Activated naive CD8-positive, alpha-beta T cell treated with anti-CD3 and anti-CD28 coated beads, Interleukin-2, amount 50 U/mL, for 16 hours (primary cell): Measurements from ENCODE around the gene CDC25C.
"Not testable (repeated sequence)": the region's sequence is repeated elsewhere in the genome, so short reads cannot be mapped to it uniquely, and the experiment has no call there.

ENCODE experiments used
- DNase-seq: peaks from one replicate; pipeline ENCODE4 v3.0.0-alpha.2; 2020; ENCODE audit warnings: low read depth, low spot score

CDC25C gene

DNA sequence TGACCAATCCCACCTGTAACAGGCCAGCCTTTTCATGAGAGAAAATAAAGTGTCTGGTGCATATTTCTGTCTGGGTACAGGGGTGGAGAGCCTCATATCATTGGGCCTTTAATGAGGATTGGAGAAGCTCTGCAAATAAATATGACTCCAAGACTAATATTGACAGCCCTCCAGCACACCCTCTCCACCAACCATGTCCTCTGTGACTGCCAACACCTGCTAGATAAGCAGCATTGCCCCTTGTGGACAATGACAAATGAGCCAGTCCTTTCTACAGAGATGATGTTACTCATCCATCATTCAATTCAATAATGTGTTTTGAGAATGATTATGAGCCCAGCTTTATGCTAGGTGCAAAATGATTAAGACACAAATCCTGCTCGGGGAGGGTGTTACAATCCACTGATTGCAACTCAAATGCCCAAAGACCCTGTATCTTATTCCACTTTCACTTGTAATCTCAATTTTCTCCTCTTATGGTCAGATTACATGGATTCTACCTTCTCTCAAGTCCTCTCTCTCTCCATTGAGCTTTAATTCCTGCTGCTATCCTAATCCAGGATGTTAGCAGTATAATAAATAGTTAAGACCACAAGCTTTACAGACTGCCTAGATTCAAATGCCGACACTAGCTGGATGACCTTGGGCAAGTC, 55.1 kb downstream of the CDC25C start:
- no peak for DNase-seq

DNA sequence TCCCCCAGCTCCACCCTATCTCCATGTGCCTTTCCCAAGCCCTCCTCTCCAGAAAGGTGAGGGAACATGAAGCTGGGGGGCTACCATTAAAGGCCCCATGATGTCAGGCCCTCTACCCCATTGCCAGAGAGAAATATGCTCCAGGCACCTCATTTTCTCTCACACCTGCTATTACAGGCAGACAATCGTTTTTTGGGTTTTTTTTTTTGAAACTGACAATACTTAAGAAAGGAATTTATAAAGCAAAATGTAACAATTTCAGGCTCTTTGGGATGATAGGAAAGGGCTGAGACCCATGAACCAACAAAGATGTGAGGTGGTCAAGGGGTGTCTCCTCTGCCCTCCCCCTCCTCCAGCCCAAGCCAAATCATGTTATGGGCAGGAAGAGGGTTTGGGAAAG, 55.7 kb downstream of the CDC25C start:
- DNase-seq = no peak

- DNase-seq = no peak
Observed at GRCh38 chr5:138275379-138275782, 56.2 kb downstream of the CDC25C start.

- no peak for DNase-seq
Observed at GRCh38 chr5:138274189-138274853, 57.3 kb downstream of the CDC25C start, which contains the start of gene GFRA3. GFRA3 (minus strand) TSS chr5:138274621; CDS start chr5:138274424, 197 bp downstream.

DNA sequence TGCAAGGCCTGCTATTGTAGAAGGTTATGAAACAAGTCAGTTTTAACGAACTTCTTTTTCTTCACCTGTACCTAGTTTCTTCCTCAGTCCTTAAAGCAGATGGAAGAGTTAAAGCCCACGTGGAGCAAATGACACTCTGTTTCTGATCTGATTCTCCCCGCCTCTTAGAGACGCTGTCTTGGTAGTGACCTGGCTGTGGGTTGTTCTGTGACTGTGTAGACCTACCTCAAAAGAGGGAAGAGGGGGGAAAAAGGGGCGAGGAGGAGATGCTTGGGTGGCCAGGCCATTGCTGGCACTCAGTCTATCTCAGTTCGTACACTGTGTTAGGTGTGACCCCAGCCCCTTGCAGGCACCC, 57.8 kb downstream of the CDC25C start:
- DNase-seq = no peak

- DNase-seq = no peak
Observed at GRCh38 chr5:138272681-138273080, 58.9 kb downstream of the CDC25C start.

DNA sequence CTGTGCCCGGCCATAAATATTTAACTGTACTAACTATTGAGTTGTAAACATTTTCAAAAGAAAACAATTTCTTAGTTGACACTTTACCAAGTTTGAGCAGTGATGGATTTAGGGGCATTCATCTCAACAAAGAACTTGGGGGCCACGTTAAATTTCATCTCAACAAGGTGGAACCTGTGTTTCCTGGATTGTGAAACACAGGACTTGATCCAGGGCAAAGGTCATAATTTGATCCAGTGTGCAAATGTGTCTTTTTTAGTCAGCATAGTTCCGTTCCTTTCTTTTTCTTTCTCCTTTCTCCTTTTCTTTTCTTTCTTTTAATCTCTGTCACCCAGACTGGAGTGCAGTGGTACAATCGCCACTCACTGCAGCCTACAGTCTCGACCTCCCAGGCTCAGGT, 60.3 kb downstream of the CDC25C start:
- DNase-seq = no peak

GRCh38 chr5:138264183-138264582, 67.4 kb downstream of the CDC25C start:
- no peak for DNase-seq

DNA sequence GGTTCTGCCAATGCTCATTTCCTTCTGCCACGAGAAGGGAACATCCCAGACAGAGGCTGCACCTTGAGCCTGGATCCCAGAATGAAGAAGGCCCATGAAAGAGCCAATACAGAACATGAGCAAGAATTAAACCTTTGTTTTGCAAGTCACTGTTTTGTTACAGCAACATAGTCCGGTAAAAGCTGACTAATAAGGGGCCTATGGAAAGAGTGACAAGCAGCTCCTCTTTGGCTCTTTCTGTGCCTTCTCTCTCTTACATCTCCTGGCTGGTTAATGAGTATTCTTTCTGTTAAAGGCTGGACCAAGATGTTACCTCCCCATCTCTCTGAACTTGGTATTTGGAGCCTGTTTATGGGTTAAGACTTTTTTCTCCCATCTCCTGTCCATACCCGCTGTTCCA, 68.0 kb downstream of the CDC25C start:
- DNase-seq = no peak

DNA sequence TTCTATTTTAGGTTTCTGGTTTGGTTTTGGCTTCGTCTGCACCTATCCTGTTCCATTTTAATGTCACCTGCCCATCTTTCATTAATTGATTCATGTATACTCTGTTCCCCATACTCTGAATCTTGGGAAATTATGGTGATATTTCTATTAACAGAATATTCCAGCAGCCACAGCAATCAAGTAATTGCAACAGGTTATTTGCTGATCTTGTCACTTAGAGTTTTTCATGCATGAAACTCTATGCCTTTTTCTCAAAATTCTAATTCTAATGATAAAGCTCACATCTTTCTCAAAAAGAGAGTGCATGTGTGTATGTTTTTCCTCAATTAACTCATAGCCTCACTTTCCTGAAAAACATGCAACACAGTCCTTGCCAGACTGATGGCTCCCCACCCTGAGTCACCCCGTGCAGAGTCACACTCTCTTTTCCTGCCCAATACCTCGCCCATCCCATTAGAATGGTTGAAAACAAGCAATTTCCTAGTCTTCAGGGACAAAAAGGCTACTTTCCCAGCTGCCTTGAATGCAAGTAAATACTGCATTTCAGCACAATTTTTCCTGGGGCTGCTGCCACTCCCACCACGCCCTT, 72.8 kb downstream of the CDC25C start:
- DNase-seq = no peak

DNA sequence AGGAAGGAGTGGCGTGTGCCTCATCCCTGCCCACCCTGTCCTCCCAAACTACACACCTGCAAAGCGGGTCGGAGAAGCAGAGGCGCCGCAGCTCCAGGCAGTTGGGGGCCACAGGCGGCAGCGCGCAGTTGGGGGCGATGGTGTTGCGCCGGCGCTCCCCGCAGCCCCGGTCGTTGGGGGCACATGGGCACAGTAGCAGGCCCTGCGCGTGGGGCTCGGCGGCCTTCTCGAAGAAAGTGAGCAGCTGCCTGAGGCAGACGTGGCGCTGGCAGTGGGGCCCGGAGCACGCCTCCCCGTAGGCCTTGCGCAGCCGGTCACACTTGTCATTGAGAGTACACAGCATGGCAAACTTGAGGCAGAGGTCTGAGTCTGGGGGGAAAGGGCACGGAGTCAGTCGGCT, 74.0 kb downstream of the CDC25C start:
- DNase-seq = no peak

- no peak for DNase-seq
Observed at GRCh38 chr5:138252944-138253343, 78.7 kb downstream of the CDC25C start.

GRCh38 chr5:138247800-138248199, 83.8 kb downstream of the CDC25C start:
- DNase-seq = not testable (repeated sequence)

GRCh38 chr5:138246822-138247221, 84.8 kb downstream of the CDC25C start:
- no peak for DNase-seq

- no peak for DNase-seq
Observed at GRCh38 chr5:138246334-138246733, 85.3 kb downstream of the CDC25C start.

DNA sequence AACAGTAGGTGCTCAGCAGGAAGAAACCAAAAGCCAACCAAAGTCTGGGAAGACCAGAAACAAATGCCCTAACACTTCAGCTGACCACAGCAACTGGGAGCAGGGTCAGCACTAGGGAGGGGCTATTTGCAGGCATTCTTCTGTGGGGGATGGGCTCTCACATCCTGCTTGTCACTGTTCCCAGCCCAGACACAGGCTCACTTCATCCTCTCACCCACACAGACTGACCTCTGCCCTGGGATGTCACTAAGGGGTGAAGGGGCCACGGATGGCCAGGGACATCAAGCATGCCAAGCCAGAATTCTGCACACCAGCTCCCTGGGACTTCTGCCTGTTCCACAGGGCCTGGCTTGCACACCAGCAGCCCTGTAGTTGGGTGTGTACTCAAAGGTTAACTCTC, 85.9 kb downstream of the CDC25C start:
- no peak for DNase-seq

- DNase-seq = no peak
Observed at GRCh38 chr5:138243794-138244193, 87.8 kb downstream of the CDC25C start.

DNA sequence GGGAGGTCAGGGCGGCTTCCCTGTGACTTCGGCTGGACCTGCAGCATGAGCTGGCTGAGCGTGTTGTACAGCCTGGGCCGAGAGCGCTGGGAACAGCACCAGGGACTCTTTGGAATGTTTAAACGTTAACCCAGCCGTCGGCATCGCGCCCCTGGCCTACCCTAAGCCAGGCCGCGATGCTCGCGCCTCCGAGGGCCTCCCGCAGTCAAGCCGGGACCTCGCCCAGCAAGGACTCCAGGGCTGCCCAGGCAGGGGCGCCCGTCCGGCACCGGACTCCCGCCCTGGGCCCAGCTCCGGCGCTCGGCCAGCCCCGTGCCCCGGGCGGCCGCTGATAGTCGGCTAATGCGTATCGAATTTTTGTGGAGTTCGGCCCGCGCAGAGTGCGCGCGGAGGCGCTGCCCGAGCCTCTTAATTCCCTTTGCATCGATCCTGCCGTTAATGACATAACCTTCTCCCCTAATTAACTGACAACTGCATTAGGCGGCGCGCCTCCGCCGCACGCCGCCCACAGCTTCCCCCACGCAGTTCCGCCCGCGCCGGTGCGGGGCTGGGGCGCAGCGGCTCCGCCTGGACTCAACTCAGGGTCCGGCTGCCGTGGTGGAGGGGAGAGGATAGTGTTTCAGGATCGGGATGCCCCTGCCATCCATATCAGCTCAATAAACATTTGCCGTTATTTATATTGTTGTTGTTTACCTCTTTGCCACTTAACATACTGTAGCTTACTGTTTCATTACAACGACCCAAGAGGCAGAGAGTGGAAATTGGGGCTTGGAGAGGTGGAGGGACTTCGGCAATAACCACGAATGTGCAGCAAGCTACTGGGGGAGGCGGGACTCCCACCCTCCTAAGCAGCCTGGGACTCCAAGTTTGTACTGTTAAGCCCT, 89.7 kb downstream of the CDC25C start:
- DNase-seq = no peak

- no peak for DNase-seq
Observed at GRCh38 chr5:138240650-138241385, 90.8 kb downstream of the CDC25C start.

DNA sequence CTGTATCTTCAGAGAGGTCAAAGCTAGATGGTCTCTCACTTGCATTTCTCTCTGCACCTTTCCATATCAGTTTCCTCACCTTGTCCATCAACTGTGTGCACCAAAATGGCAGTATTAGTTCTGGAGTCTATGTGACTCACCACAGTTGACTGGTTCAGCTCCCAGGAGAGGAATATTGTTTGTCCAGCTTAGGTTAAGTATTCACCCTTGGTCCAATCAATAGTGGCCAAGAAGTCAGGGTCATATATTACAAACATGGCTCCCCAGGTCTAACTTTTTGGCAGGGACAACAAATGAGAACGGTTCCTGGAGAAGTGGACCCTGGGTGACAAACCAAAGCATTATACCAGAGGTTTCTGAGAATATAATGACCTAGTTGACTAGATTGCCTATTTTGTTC, 93.6 kb downstream of the CDC25C start:
- no peak for DNase-seq
